Cardiac fibroblast (primary cell): ENCODE measurements around the gene GPR25.

Source experiments
- DNase-seq, 2 donors: peaks; one replicate each; pipeline versions ENCODE4 v3.0.0 to v3.0.0-alpha.2; 2010; ENCODE audit warnings: low read depth in 2 of 2
- H3K4me3 ChIP-seq, 2 donors: replicated peaks in 1 of 2; 1 replicate in 1 of 2; 2 replicates in 1 of 2; pipeline ENCODE4 v1.5.1; 2011; ENCODE audit warnings: low read depth in 2 of 2, low read length in 2 of 2, mild to moderate bottlenecking in 2 of 2, moderate library complexity in 1 of 2
- CTCF ChIP-seq: IDR thresholded peaks from one replicate; pipeline ENCODE4 v1.5.1; 2011; ENCODE audit warnings: low read depth, mild to moderate bottlenecking, low read length, inconsistent platforms

GPR25 gene

GRCh38 chr1:200877839-200878551 lies 5.2 kb downstream of the GPR25 start:
- H3K4me3 ChIP-seq = no peak overlapping the region
- DNase-seq = no peak
- no peak for TF ChIP-seq CTCF

GRCh38 chr1:200880212-200880611 lies 7.4 kb downstream of the GPR25 start:
- no peak for TF ChIP-seq CTCF
- H3K4me3 ChIP-seq = no peak overlapping the region
- no peak for DNase-seq

- H3K4me3 ChIP-seq = no peak overlapping the region
- TF ChIP-seq CTCF = no peak
- no peak for DNase-seq
These were observed 10.3 kb downstream of the GPR25 start for GRCh38 chr1:200883118-200883517.

- no peak for DNase-seq
- no peak overlapping the region for H3K4me3 ChIP-seq
- TF ChIP-seq CTCF = no peak
These were observed 13.0 kb downstream of the GPR25 start for GRCh38 chr1:200885623-200886402.

GRCh38 chr1:200886594-200886993 lies 13.8 kb downstream of the GPR25 start:
- no peak overlapping the region for H3K4me3 ChIP-seq
- no peak for TF ChIP-seq CTCF

GRCh38 chr1:200887036-200887435 lies 14.3 kb downstream of the GPR25 start:
- no peak for DNase-seq
- TF ChIP-seq CTCF = no peak
- no peak overlapping the region for H3K4me3 ChIP-seq

More at GRCh38 chr1:200886594-200886993, 13.8 kb downstream of the GPR25 start:
- no peak for DNase-seq
